GM23248 (cell line): Measurements from ENCODE around the gene MMP27. TPM values are rescaled to one million over a fixed set of nuclear protein-coding genes. Genes with fewer than 3 reads are reported as not detected.

Experiments
- DNase-seq: peaks from one replicate; pipeline ENCODE4 v3.0.0-alpha.2; 2015
- H2AFZ ChIP-seq: fragments of 200-600 bp; sonication (generic); 2 replicates; pipeline ENCODE4 v1.6.1; 2016; ENCODE audit warnings: antibody characterized with exemption
- H3F3A ChIP-seq: fragments of 200-600 bp; sonication (generic); 2 replicates; pipeline ENCODE4 v1.6.1; 2016; ENCODE audit warnings: mild to moderate bottlenecking, antibody characterized with exemption, mixed run types; ENCODE audit not compliant: insufficient read depth
- H3K27ac ChIP-seq: fragments of 200-600 bp; sonication (generic); 2 replicates; pipeline ENCODE4 v1.5.1; 2016; ENCODE audit warnings: mild to moderate bottlenecking
- H3K27me3 ChIP-seq: fragments of 200-600 bp; sonication (generic); replicated peaks from 2 replicates; pipeline ENCODE4 v1.6.1; 2016; ENCODE audit warnings: mild to moderate bottlenecking; ENCODE audit not compliant: insufficient read depth
- H3K36me3 ChIP-seq: fragments of 200-600 bp; sonication (generic); 2 replicates; pipeline ENCODE4 v1.6.1; 2016; ENCODE audit warnings: low read depth, mild to moderate bottlenecking
- H3K4me1 ChIP-seq: fragments of 200-600 bp; sonication (generic); 2 replicates; pipeline ENCODE4 v1.6.1; 2016; ENCODE audit warnings: mild to moderate bottlenecking; ENCODE audit not compliant: insufficient read depth
- H3K4me2 ChIP-seq: fragments of 200-600 bp; sonication (generic); one replicate; pipeline ENCODE4 v1.6.1; 2016; ENCODE audit warnings: mild to moderate bottlenecking; ENCODE audit not compliant: unreplicated experiment
- H3K4me3 ChIP-seq: fragments of 200-600 bp; sonication (generic); 2 replicates; pipeline ENCODE4 v1.5.1; 2016; ENCODE audit warnings: mild to moderate bottlenecking
- H3K79me2 ChIP-seq: fragments of 200-600 bp; sonication (generic); 2 replicates; pipeline ENCODE4 v1.6.1; 2016; ENCODE audit warnings: mild to moderate bottlenecking; ENCODE audit not compliant: insufficient read depth
- H3K9ac ChIP-seq: fragments of 200-600 bp; sonication (generic); 2 replicates; pipeline ENCODE4 v1.6.1; 2016; ENCODE audit warnings: mild to moderate bottlenecking
- H3K9me2 ChIP-seq: fragments of 200-600 bp; sonication (generic); 2 replicates; pipeline ENCODE4 v1.6.1; 2016; ENCODE audit warnings: mixed run types, mild to moderate bottlenecking, moderate library complexity; ENCODE audit not compliant: insufficient read depth
- H3K9me3 ChIP-seq: fragments of 200-600 bp; sonication (generic); one replicate; pipeline ENCODE4 v1.6.1; 2017; ENCODE audit warnings: low read depth
- H4K20me1 ChIP-seq: fragments of 200-600 bp; sonication (generic); 2 replicates; pipeline ENCODE4 v1.6.0; 2016; ENCODE audit not compliant: insufficient read depth
- EZH2 ChIP-seq: fragments of 200-600 bp; sonication (generic); IDR thresholded peaks from 2 replicates; pipeline ENCODE4 v1.6.1; 2018; ENCODE audit warnings: antibody characterized with exemption, mild to moderate bottlenecking; ENCODE audit not compliant: insufficient read depth, poor library complexity, severe bottlenecking
- EZH2phosphoT487 ChIP-seq: fragments of 200-600 bp; sonication (generic); IDR thresholded peaks from 2 replicates; pipeline ENCODE4 v1.6.1; 2018; ENCODE audit warnings: antibody characterized with exemption, moderate library complexity, mild to moderate bottlenecking, low read depth; ENCODE audit not compliant: insufficient read depth
- WGBS, 2 experiments: methylation state at CpG; one replicate each; pipeline ENCODE4 v1.1.6; 2015 to 2017; ENCODE audit warnings: low lambda C conversion rate in 2 of 2, low coverage in 1 of 2; ENCODE audit errors: missing lambda C conversion rate in 2 of 2; 5-methylcytosine and 5-hydroxymethylcytosine counted together
- in situ Hi-C: fragments of 300-500 bp; cut with MboI; formaldehyde crosslinking; loops from 2 replicates; pipeline ENCODE4 v1.15.0; 2020
- polyA plus RNA-seq: library from polyadenylated mRNA; unstranded; fragments of >200 nt; fragmentation: Nextera tagmentation; extraction: Ambion mirVana; gene quantifications from 2 replicates; pipeline ENCODE4 v1.2.1, GENCODE V29; 2016
- total RNA-seq: library from RNA; depleted of rRNA; stranded (reverse); fragments of >200 nt; shearing (Covaris generic); gene quantifications from 2 replicates; pipeline ENCODE4 v1.2.3, GENCODE V29; 2014

Gene MMP27
- total and polyA plus RNA-seq, 2 experiments from 2014 or later: 0.09 TPM; not detected in 1

DNA sequence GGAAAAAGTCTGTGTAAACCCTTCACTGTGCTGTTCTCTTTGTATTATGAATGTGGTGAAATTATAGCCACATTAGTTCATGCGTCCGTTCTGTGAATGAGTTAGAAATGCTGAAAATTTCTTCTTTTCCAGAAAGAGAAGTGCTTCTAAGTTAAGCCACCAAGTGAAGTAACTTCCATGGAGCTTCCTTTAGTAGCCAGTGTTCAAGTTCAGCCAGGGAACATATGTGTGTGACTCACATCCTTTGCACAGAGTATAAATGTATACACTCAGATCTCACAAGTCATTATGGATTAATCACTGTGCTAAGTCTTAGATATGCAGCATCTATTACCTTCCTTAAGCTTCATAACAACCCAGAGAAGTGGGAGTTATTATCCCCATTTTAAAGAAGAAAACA is 22.3 kb upstream of the MMP27 start:
- Histone ChIP-seq H3K9ac (no peak overlapping the region), H3K36me3 (no peaks in the 10 kb centered on the region), H3F3A (peaks cover 21% of the 10 kb centered on the region; the same call in 1 of the 2 replicates), H3K4me1 (peaks cover 27% of the 10 kb centered on the region), H3K27ac (no peak overlapping the region), H3K4me2 (no peak overlapping the region), H3K9me3 (no peaks in the 10 kb centered on the region), H3K9me2 (no peaks in the 10 kb centered on the region), H4K20me1 (no peaks in the 10 kb centered on the region), H3K4me3 (no peak overlapping the region), H3K27me3 (no peaks in the 10 kb centered on the region), H2AFZ (no peak overlapping the region), H3K79me2 (no peaks in the 10 kb centered on the region)
- peak; percentile 54 for DNase-seq
- TF ChIP-seq EZH2 (no peak), EZH2phosphoT487 (no peak)
- 89 to 93% methylated on average over 2 of the region's 2 CpGs for WGBS, 2 experiments
- in situ Hi-C loops: no loop called here

- in situ Hi-C loops: no loop called here
- H3K36me3 ChIP-seq: no peaks in the 10 kb centered on the region
- DNase-seq: peak; percentile 37
- WGBS, 2 experiments: 34 to 35% methylated on average over 2 of the region's 2 CpGs
- H3K4me1 ChIP-seq: peaks cover 21% of the 10 kb centered on the region; the same call in 1 of the 2 replicates
- no peak within 1 kb of the TSS for H3K4me2 ChIP-seq
- H2AFZ ChIP-seq: peak within 1 kb of the TSS; percentile 5; the same call in 1 of the 2 replicates
- H4K20me1 ChIP-seq: no peaks in the 10 kb centered on the region
- H3K27ac ChIP-seq: no peak within 1 kb of the TSS
- H3K9me3 ChIP-seq: no peaks in the 10 kb centered on the region
- H3K9ac ChIP-seq: no peak within 1 kb of the TSS
- peaks cover 14% of the 10 kb centered on the region; the same call in 1 of the 2 replicates for H3F3A ChIP-seq
- no peak within 1 kb of the TSS for H3K4me3 ChIP-seq
- TF ChIP-seq EZH2 (no peak), EZH2phosphoT487 (no peak)
- H3K27me3 ChIP-seq: no peaks in the 10 kb centered on the region
- H3K9me2 ChIP-seq: no peaks in the 10 kb centered on the region
- no peaks in the 10 kb centered on the region for H3K79me2 ChIP-seq
Observed at GRCh38 chr11:102724904-102725500, 19.4 kb upstream of the MMP27 start, which contains the start of gene MMP8. Gene MMP8 (minus strand): TSS chr11:102724954. CDS start chr11:102724855, 99 bp downstream.

- H3K27ac ChIP-seq: no peak overlapping the region
- H3K4me2 ChIP-seq: no peak overlapping the region
- H3K9me3 ChIP-seq: no peaks in the 10 kb centered on the region
- in situ Hi-C loops: no loop called here
- no peak overlapping the region for H3K4me3 ChIP-seq
- no peak overlapping the region for H3K9ac ChIP-seq
- no peaks in the 10 kb centered on the region for H3K36me3 ChIP-seq
- H3K9me2 ChIP-seq: no peaks in the 10 kb centered on the region
- peaks cover 12% of the 10 kb centered on the region; the same call in 1 of the 2 replicates for H3F3A ChIP-seq
- H2AFZ ChIP-seq: no peak overlapping the region
- peaks cover 5% of the 10 kb centered on the region; the same call in 1 of the 2 replicates for H3K27me3 ChIP-seq
- no peaks in the 10 kb centered on the region for H3K79me2 ChIP-seq
- H3K4me1 ChIP-seq: peaks cover 14% of the 10 kb centered on the region; the same call in 1 of the 2 replicates
- TF ChIP-seq EZH2phosphoT487 (no peak), EZH2 (no peak)
- H4K20me1 ChIP-seq: no peaks in the 10 kb centered on the region
- DNase-seq: no peak
Observed at GRCh38 chr11:102722821-102723220, 17.3 kb upstream of the MMP27 start.

GRCh38 chr11:102719620-102720277 is 14.2 kb upstream of the MMP27 start:
- in situ Hi-C loops: no loop called here
- Histone ChIP-seq H3K9me2 (no peaks in the 10 kb centered on the region), H2AFZ (no peak overlapping the region), H4K20me1 (no peaks in the 10 kb centered on the region), H3K79me2 (no peaks in the 10 kb centered on the region), H3K9ac (no peak overlapping the region), H3K27ac (no peak overlapping the region), H3K36me3 (no peaks in the 10 kb centered on the region), H3K9me3 (no peaks in the 10 kb centered on the region), H3K4me3 (no peak overlapping the region), H3F3A (no peaks in the 10 kb centered on the region), H3K27me3 (peaks cover 12% of the 10 kb centered on the region), H3K4me1 (0 out of 2 replicates have a peak, but pooled peaks cover under 1% of the 10 kb centered on the region), H3K4me2 (no peak overlapping the region)
- no peak for DNase-seq
- WGBS, 2 experiments: 39 to 49% methylated on average over 4 of the region's 4 CpGs
- TF ChIP-seq EZH2phosphoT487: no peak
- no peak for TF ChIP-seq EZH2
